HEK293T (cell line): ENCODE data around the gene TMEM59.
"Not testable (repeated sequence)": the region's sequence is repeated elsewhere in the genome, so short reads cannot be mapped to it uniquely, and the experiment has no call there.

Experiments
- CTCF ChIA-PET: fragments of 350-600 bp; formaldehyde crosslinking; extraction: SDS; loops from one replicate; lab custom pipeline; 2021; ENCODE audit warnings: antibody characterized with exemption, inconsistent platforms; lab: Yijun Ruan, JAX
- POLR2A ChIA-PET: fragments of 350-600 bp; formaldehyde crosslinking; extraction: SDS; loops from one replicate; lab custom pipeline; 2020; ENCODE audit warnings: antibody characterized with exemption, inconsistent platforms; lab: Yijun Ruan, JAX
- DNase-seq: peaks from one replicate; pipeline ENCODE4 v3.0.0; 2012; ENCODE audit warnings: mixed read lengths; ENCODE audit errors: extremely low spot score
- ARNT ChIP-seq: fragments of 450-650 bp; IDR thresholded peaks from 2 replicates; pipeline ENCODE4 v1.6.1; 2017; ENCODE audit warnings: mild to moderate bottlenecking
- BHLHE40 ChIP-seq: fragments of 450-650 bp; IDR thresholded peaks from 2 replicates; pipeline ENCODE4 v1.6.1; 2016; ENCODE audit warnings: mild to moderate bottlenecking, moderate library complexity, borderline replicate concordance
- CTBP1 ChIP-seq: fragments of 450-650 bp; IDR thresholded peaks from 2 replicates; pipeline ENCODE4 v1.6.1; 2016; ENCODE audit warnings: borderline replicate concordance
- ELF4 ChIP-seq: fragments of 450-650 bp; IDR thresholded peaks from 2 replicates; pipeline ENCODE4 v1.6.1; 2017; ENCODE audit warnings: antibody characterized with exemption
- FOXA1 ChIP-seq: fragments of 450-650 bp; IDR thresholded peaks from 2 replicates; pipeline ENCODE4 v1.6.1; 2016; ENCODE audit warnings: mild to moderate bottlenecking
- FOXK2 ChIP-seq: fragments of 450-650 bp; IDR thresholded peaks from 2 replicates; pipeline ENCODE4 v1.6.1; 2016; ENCODE audit warnings: mild to moderate bottlenecking
- FOXM1 ChIP-seq: fragments of 450-650 bp; IDR thresholded peaks from 2 replicates; pipeline ENCODE4 v1.6.1; 2017; ENCODE audit warnings: mild to moderate bottlenecking, borderline replicate concordance
- HDGF ChIP-seq: fragments of 450-650 bp; IDR thresholded peaks from 2 replicates; pipeline ENCODE4 v1.6.1; 2017; ENCODE audit warnings: antibody characterized with exemption, borderline replicate concordance
- L3MBTL2 ChIP-seq: fragments of 450-650 bp; conservative IDR thresholded peaks from 2 replicates; pipeline ENCODE4 v1.6.1; 2016; ENCODE audit warnings: mild to moderate bottlenecking
- LEF1 ChIP-seq: fragments of 450-650 bp; IDR thresholded peaks from 2 replicates; pipeline ENCODE4 v1.6.1; 2017; ENCODE audit warnings: mild to moderate bottlenecking, borderline replicate concordance
- NFRKB ChIP-seq: fragments of 450-650 bp; IDR thresholded peaks from 2 replicates; pipeline ENCODE4 v1.6.1; 2016; ENCODE audit warnings: mild to moderate bottlenecking, moderate library complexity
- SP1 ChIP-seq: fragments of 450-650 bp; IDR thresholded peaks from 2 replicates; pipeline ENCODE4 v1.6.1; 2017
- SUZ12 ChIP-seq: fragments of 450-650 bp; IDR thresholded peaks from 2 replicates; pipeline ENCODE4 v1.6.1; 2016; ENCODE audit warnings: mild to moderate bottlenecking
- TARDBP ChIP-seq: fragments of 450-650 bp; IDR thresholded peaks from 2 replicates; pipeline ENCODE4 v1.6.1; 2016
- ZNF384 ChIP-seq: fragments of 450-650 bp; IDR thresholded peaks from 2 replicates; pipeline ENCODE4 v1.6.1; 2016
- TF ChIP-seq, protein P1 (sequence below): fragments of 450-650 bp; IDR thresholded peaks from 2 replicates; pipeline ENCODE4 v1.6.1; 2016

The TMEM59 gene

DNA sequence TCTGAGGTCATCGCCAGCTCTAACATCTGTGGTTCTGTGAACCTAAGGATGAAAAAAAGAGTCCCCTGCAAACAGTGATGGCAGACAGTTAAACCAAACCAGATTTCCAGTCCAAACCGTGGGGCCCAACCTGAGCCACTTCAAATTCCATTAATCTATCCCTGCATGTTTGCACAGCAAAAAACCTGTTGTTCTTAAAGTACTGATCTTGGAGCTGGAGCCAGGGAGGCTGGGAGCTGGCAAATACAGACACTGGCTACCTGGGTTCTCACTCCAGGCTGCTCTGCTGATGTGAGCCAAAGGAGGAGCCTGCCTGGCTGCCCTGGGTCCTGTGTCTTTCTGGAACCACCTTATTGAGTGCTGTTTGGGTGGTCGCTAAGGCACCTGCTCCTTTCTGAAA is 51.4 kb downstream of the TMEM59 start:
- POLR2A ChIA-PET: no interaction called here
- DNase-seq: no peak
- no peak for TF ChIP-seq ARNT
- no peak for TF ChIP-seq SUZ12
- TF ChIP-seq L3MBTL2: no peak
- no peak for TF ChIP-seq CTBP1
- no peak for TF ChIP-seq SP1
- CTCF ChIA-PET: no interaction called here

DNA sequence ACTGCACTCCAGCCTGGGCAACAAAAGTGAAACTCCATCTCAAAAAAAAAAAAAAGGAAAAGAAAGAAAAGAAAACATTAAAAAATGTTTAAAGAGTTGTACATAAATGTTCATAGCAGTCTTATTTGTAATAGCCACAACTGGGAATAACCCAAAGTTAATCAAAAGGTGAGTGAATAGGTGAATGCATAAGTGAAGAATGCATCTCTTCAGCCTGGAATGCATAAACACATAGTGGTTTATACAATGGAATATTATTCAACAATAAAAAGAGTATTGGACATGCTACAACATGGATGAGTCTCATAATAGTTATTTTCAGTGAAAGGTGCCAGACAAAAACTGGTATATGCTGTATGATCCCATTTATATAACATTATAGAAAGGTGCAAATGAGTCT is 53.1 kb downstream of the TMEM59 start:
- TF ChIP-seq L3MBTL2 (no peak), BHLHE40 (no peak), NFRKB (no peak), ZNF384 (no peak), FOXK2 (no peak), ARNT (no peak)
- POLR2A ChIA-PET: no interaction called here
- DNase-seq: no peak
- CTCF ChIA-PET: no interaction called here

DNA sequence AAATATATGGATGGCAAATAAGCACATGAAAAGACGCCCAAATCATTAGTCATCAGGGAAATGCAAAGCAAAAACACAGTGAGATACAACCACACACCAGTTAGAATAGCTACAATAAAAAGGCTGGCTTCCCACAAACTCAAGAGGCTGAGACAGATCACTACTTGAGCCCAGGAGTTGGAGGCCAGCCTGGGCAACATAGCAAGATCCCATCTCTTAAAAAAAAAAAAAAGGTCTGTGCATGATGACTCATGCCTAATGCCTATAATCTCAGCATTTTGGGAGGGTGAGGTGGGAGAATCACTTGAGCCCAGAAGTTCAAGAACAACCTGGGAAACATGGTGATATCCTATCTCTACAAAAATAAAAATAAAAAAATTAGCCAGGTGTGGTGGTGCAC is 54.8 kb downstream of the TMEM59 start:
- POLR2A ChIA-PET: no interaction called here

DNA sequence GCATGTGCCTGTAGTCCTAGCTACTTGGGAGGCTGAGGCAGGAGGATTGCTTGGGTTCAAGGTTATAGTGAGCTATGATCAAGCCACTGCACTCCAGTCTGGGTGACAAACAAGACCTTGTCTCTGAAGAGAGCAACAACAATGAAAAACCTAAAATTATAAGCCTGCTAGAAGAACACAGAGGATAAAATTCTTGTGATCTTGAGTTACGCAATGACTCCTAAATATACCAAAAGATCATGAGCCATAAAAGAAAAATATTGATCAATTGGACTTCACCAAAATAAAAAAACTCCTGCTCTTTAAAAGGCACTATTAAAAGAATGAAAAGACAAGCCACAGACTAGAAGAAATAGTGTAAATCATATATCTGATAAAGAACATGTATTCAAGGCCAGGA is 57.3 kb downstream of the TMEM59 start:
- TF ChIP-seq FOXM1: no peak
- no peak for TF ChIP-seq FOXK2
- TF ChIP-seq LEF1: no peak
- TF ChIP-seq, protein P1, sequence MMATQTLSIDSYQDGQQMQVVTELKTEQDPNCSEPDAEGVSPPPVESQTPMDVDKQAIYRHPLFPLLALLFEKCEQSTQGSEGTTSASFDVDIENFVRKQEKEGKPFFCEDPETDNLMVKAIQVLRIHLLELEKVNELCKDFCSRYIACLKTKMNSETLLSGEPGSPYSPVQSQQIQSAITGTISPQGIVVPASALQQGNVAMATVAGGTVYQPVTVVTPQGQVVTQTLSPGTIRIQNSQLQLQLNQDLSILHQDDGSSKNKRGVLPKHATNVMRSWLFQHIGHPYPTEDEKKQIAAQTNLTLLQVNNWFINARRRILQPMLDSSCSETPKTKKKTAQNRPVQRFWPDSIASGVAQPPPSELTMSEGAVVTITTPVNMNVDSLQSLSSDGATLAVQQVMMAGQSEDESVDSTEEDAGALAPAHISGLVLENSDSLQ: no peak
- no peak for TF ChIP-seq FOXA1
- TF ChIP-seq ZNF384: no peak
- ChIA-PET CTCF (interaction anchor here (0.6 kb wide), 1 partner anchor 21 kb away, joined by 5 read pairs; no protein-coding TSS in a partner anchor), POLR2A (no interaction called here)
- no peak for DNase-seq

More for the DNA sequence above, 54.8 kb downstream of the TMEM59 start:
- DNase-seq: no peak
- TF ChIP-seq SP1 (no peak), BHLHE40 (no peak)
- CTCF ChIA-PET: no interaction called here

DNA sequence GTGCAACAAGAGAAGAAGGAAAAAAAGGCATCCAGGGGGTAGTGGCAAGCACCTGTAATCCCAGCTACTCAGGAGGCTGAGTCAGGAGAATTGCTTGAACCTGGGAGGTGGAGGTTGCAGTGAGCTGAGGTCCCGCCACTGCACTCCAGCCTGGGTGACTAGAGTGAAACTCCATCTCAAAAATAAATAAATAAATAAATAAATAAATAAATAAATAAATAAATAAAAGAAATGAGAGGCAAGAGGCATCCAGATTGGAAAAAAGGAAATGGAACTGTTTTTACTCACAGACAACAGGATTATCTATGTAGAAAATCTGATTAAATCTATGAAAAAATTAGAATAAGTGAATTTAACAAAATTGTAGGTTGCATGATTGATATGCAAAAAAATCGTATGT is 58.5 kb downstream of the TMEM59 start:
- POLR2A ChIA-PET, DNase-seq: not testable (repeated sequence)
- CTCF ChIA-PET: interaction anchor here (0.7 kb wide), 1 partner anchor 60 kb away, joined by 4 read pairs; no protein-coding TSS in a partner anchor

DNA sequence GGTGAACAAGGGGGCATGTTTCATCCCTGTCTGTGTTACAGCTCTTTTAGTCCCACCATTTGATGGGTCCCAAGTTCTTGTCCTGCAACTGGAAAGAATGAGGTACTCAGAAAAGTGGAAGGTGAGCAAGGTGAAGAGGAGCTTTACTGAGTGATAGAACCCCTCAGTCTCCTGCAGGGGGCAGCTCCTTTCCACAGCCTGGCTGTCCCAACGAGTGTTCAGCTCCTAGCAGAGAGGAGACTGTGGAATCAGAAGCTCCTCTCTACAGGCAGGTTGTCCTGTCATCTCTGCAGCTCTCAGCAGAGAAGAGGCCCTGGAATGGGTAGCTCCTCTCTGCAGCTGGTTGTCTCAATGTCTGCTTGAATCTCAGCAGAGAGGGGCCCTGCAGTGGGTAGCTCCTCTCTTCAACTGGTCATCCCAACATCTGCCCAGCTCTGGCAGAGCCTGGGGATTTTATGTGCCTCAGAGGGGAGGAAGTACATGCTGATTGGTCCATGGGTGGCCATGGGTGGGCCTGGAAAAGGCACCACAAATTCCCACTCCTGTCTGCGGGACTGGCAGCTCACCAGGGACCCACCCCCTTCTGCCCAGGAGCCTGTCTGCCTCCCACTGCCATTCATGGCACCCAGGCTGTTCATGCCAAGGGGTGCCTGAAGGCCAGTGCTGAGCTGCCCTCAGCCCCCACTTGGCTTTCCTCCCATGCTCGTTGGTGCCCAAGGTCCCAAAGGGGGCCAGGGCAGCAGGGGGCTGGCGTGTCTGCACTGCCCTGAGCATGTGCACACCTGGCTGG is 60.7 kb downstream of the TMEM59 start:
- POLR2A ChIA-PET: no interaction called here
- CTCF ChIA-PET: no interaction called here
- TF ChIP-seq ZNF384 (no peak), BHLHE40 (no peak), SP1 (no peak), LEF1 (no peak), HDGF (no peak), FOXM1 (no peak)
- DNase-seq: no peak

DNA sequence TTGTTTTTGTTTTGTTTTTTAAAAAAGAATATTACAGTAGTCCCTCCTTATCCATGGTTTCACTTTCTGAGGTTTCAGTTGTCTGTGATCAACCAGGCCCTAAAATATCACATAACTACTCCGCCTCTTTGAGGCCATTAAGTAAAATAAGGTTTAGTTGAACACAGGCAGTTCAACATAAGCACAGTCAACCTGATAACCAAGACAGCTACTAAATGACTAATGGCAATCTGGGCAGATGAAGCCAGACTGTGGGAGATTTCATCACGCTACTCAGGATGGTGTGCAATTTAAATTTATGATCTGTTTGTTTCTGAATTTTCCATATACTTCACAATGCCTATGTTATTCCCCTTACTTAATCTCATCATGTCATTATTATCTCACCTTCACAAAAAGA is 65.1 kb downstream of the TMEM59 start:
- no peak for TF ChIP-seq SP1
- TF ChIP-seq ZNF384: no peak
- no peak for DNase-seq
- CTCF ChIA-PET: no interaction called here
- POLR2A ChIA-PET: no interaction called here

DNA sequence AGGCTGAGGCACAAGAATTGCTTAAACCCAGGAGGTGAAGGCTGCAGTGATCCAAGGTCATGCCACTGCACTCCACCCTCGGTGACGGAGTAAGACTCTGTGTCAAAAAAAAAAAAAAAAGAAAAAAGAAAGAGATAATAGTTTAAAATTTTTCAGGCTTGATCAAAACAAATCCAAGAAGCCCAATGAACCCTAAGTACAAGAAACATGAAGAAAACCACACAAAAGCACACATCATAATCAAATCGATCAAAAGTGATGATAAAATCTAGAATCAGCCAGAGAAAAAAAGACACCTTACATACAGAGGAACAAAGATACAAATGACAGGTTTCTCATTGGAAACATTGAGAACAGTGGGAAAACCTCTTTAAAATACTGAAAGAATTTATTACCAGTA is 66.5 kb downstream of the TMEM59 start:
- POLR2A ChIA-PET: no interaction called here
- TF ChIP-seq ELF4: no peak
- no peak for TF ChIP-seq SUZ12
- TF ChIP-seq LEF1: no peak
- no peak for TF ChIP-seq TARDBP
- TF ChIP-seq ZNF384: no peak
- no peak for TF ChIP-seq NFRKB
- TF ChIP-seq ARNT: no peak
- no peak for TF ChIP-seq FOXM1
- no peak for TF ChIP-seq FOXK2
- TF ChIP-seq, protein P1: no peak
- no peak for TF ChIP-seq BHLHE40
- no peak for TF ChIP-seq HDGF
- TF ChIP-seq SP1: no peak
- no peak for TF ChIP-seq FOXA1
- TF ChIP-seq CTBP1: no peak
- TF ChIP-seq L3MBTL2: no peak
- CTCF ChIA-PET: no interaction called here
- no peak for DNase-seq
